ENCODE results near the gene CLMN. TPM values are rescaled to one million over a fixed set of nuclear protein-coding genes. Genes with fewer than 3 reads are reported as not detected.

The CLMN gene
- total and polyA plus RNA-seq, 2 of the 13 experiments (the other 11 are each of a cell fraction or from before 2014, with no cell fraction given) = 15.1 to 16.7 TPM

DNA sequence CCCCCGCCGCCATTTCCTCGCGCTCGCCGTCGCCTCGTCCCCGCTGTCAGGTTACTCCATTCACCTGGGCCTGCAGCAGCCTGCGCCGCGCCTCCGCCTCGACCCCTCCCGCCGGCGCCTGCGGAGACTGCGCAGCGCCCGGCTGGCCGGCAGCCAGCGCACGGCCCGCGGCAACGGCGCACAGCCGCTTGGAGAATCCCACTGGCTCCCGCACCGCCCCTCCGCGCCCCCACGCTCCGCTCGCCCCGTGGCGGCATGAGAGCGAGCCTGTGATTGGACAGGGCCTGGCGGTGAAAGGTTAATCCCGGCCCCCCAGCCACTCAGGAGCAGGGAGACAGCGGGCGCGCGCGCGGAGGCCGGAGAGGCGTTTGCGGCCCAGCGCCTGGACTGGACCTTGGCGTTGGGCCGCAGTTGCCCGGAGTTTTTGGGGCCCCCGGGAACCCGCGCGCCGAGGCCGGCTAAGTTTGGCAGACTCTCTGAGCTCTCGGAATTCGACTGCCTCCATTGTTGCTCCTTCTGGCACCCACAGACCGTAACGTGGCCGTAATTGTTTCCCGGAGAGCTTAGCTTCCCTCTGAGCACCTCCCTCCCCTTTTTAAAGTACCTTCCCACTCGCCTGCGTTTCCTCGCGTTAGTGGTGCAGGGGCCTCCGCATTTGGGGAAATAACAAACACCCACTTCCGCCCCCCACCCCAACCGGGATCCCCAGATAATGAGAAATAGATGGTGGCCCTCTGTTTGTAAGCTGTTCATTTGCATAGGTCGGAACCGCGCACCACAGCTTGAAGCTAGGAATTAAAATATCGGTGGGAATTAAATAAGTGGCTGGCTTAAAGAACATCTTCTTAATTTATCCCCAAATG lies 162.2 kb downstream of the CLMN start, which contains the start of gene DICER1 (continued):
- no peak for TF ChIP-seq CREM (IDR thresholded peaks at IDR 0.05)
- TF ChIP-seq CREM (CRISPR knock-in tag; IDR thresholded peaks at IDR 0.05) = peak; percentile 10; the same call in 1 of the 2 replicates
- no peak for TF ChIP-seq FOXO4 (CRISPR knock-in tag; conservative IDR thresholded peaks at IDR 0.05)
- peak; percentile 37; the same call in 1 of the 2 replicates for TF ChIP-seq BCL6 (CRISPR knock-in tag; IDR thresholded peaks at IDR 0.05)
- TF ChIP-seq ZNF878 (CRISPR knock-in tag; IDR thresholded peaks at IDR 0.05) = no peak
- TF ChIP-seq ZFX (CRISPR knock-in tag; IDR thresholded peaks at IDR 0.05; ENCODE audit: low read depth) = peak; percentile 97
- TF ChIP-seq ZNF343 (CRISPR knock-in tag; IDR thresholded peaks at IDR 0.05) = no peak
- peak; percentile 85; the same call in 1 of the 2 replicates for TF ChIP-seq ZNF329 (CRISPR knock-in tag; IDR thresholded peaks at IDR 0.05; ENCODE audit: low read depth)
- no peak; the same call in none of the 2 replicates for TF ChIP-seq BCL3 (CRISPR knock-in tag; IDR thresholded peaks at IDR 0.05)
- TF ChIP-seq ASH2L (IDR thresholded peaks at IDR 0.05; ENCODE audit: insufficient read length, low read depth, low read length) = peak; percentile 86
- TF ChIP-seq SP5 (CRISPR knock-in tag; IDR thresholded peaks at IDR 0.05; ENCODE audit: borderline replicate concordance, low read depth) = 0 out of 2 replicates have a peak, but pooled peaks have one; percentile 47
- no peak for TF ChIP-seq CC2D1A (CRISPR knock-in tag; IDR thresholded peaks at IDR 0.05)
- TF ChIP-seq ZNF556 (CRISPR knock-in tag; IDR thresholded peaks at IDR 0.05; ENCODE audit: borderline replicate concordance) = peak; percentile 36; the same call in 1 of the 2 replicates
- TF ChIP-seq MEF2D (CRISPR knock-in tag; IDR thresholded peaks at IDR 0.05) = peak; percentile 52
- TF ChIP-seq MEIS2 (CRISPR knock-in tag; IDR thresholded peaks at IDR 0.05) = peak; percentile 82; the same call in 1 of the 2 replicates
- 0 out of 2 replicates have a peak, but pooled peaks have one; percentile 54 for TF ChIP-seq IRF9 (CRISPR knock-in tag; IDR thresholded peaks at IDR 0.05; ENCODE audit: borderline replicate concordance)
- TF ChIP-seq ZNF121 (CRISPR knock-in tag; IDR thresholded peaks at IDR 0.05) = 0 out of 2 replicates have a peak, but pooled peaks have one; percentile 10
- no peak for TF ChIP-seq ZBTB38 (CRISPR knock-in tag; IDR thresholded peaks at IDR 0.05)
- peak; percentile 72; the same call in 1 of the 2 replicates for TF ChIP-seq ZNF501 (CRISPR knock-in tag; IDR thresholded peaks at IDR 0.05)
- TF ChIP-seq, protein P1, sequence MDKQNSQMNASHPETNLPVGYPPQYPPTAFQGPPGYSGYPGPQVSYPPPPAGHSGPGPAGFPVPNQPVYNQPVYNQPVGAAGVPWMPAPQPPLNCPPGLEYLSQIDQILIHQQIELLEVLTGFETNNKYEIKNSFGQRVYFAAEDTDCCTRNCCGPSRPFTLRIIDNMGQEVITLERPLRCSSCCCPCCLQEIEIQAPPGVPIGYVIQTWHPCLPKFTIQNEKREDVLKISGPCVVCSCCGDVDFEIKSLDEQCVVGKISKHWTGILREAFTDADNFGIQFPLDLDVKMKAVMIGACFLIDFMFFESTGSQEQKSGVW (CRISPR knock-in tag; IDR thresholded peaks at IDR 0.05; ENCODE audit: borderline replicate concordance) = 0 out of 2 replicates have a peak, but pooled peaks have one; percentile 56
- TF ChIP-seq ESRRA (CRISPR knock-in tag; IDR thresholded peaks at IDR 0.05; ENCODE audit: low read depth) = no peak
- no peak for TF ChIP-seq NCOA1 (CRISPR knock-in tag; IDR thresholded peaks at IDR 0.05)
- peak in 1 of 2 experiments; percentile 62; a peak in 2 of 4 replicates for TF ChIP-seq KLF16 (CRISPR knock-in tag; IDR thresholded peaks at IDR 0.05)
- 0 out of 2 replicates have a peak, but pooled peaks have one; percentile 26 for TF ChIP-seq FOXA3 (CRISPR knock-in tag; IDR thresholded peaks at IDR 0.05)
- peak; percentile 65; the same call in 1 of the 2 replicates for TF ChIP-seq ZBTB42 (CRISPR knock-in tag; IDR thresholded peaks at IDR 0.05)
- TF ChIP-seq ZKSCAN1 (IDR thresholded peaks at IDR 0.05; ENCODE audit: low read length) = no peak

Data from HepG2 (cell line).